K562 (cell line): ENCODE results near the gene CDC123. TPM values are rescaled to one million over a fixed set of nuclear protein-coding genes. Genes with fewer than 3 reads are reported as not detected.

Experiments used
- ATAC-seq: fragments of 200-7000 bp; cut with Tn5 transposase; 3 replicates; pipeline ENCODE4 v1.9.1; 2020; ENCODE audit warnings: moderate library complexity
- BruUV-seq: library from RNA; stranded (reverse); fragments of 400-500 nt; replicated peaks from 2 replicates; lab custom pipeline; 2021; lab: Mats Ljungman, UMichigan
- CTCF ChIA-PET: fragments of 300-600 bp; formaldehyde crosslinking; extraction: SDS; loops from one replicate; lab custom pipeline; 2021; ENCODE audit warnings: low intra/inter-chr PET ratio; lab: Yijun Ruan, JAX
- POLR2A ChIA-PET: fragments of 300-600, 350-650 bp; sonication (Branson Sonifier 250); formaldehyde crosslinking; extraction: SDS; loops from one replicate; lab custom pipeline; 2021; ENCODE audit warnings: antibody characterized with exemption, inconsistent platforms; lab: Yijun Ruan, JAX
- DNase-seq, 4 experiments: peaks; one replicate each; pipeline versions ENCODE4 v3.0.0 to v3.0.0-alpha.2; 2011 to 2018; ENCODE audit warnings: low spot score in 3 of 4, mixed read lengths in 3 of 4; ENCODE audit errors: extremely low read depth in 1 of 4
- FAIRE-seq: peaks from 2 replicates; lab custom pipeline; 2011; peaks lifted over from hg19 to GRCh38; lab: Jason Lieb, UNC
- H2AFZ ChIP-seq: 2 replicates; pipeline ENCODE4 v1.6.0; 2011; ENCODE audit warnings: low read depth, low read length, control low read depth, inconsistent platforms
- H3K27ac ChIP-seq: fragments of 200-600 bp; 3 replicates; pipeline ENCODE4 v1.8.0; 2011; ENCODE audit warnings: low read depth, mild to moderate bottlenecking, control low read depth, inconsistent platforms, low read length, moderate library complexity, mixed read lengths; ENCODE audit errors: extremely low read depth
- H3K27me3 ChIP-seq, 2 experiments: fragments of 300-600 bp in 1 of 2; 2 replicates in 1 of 2; 3 replicates in 1 of 2; pipeline versions ENCODE4 v1.6.0 to v1.8.0; 2011; ENCODE audit warnings: inconsistent platforms in 2 of 2, low read length in 2 of 2, mild to moderate bottlenecking in 1 of 2, mixed read lengths in 1 of 2, moderate library complexity in 1 of 2; ENCODE audit not compliant: control insufficient read depth in 2 of 2, insufficient read depth in 2 of 2
- H3K36me3 ChIP-seq: fragments of 300-600 bp; 3 replicates; pipeline ENCODE4 v1.8.0; 2011; ENCODE audit warnings: mild to moderate bottlenecking, low read length, inconsistent platforms; ENCODE audit not compliant: control insufficient read depth, insufficient read depth
- H3K4me1 ChIP-seq, 2 experiments: fragments of 200-600 bp in 1 of 2; replicated peaks in 1 of 2; 2 replicates in 1 of 2; 3 replicates in 1 of 2; pipeline versions ENCODE4 v1.5.1 to v1.8.0; 2011; ENCODE audit warnings: inconsistent platforms in 2 of 2, low read length in 2 of 2, mild to moderate bottlenecking in 1 of 2, mixed read lengths in 1 of 2, moderate library complexity in 1 of 2; ENCODE audit not compliant: control insufficient read depth in 2 of 2, insufficient read depth in 2 of 2
- H3K4me2 ChIP-seq: 2 replicates; pipeline ENCODE4 v1.6.1; 2011; ENCODE audit warnings: low read length, control low read depth, inconsistent platforms, mixed read lengths; ENCODE audit not compliant: insufficient read depth
- H3K4me3 ChIP-seq: fragments of 200-600 bp; sonication (generic), shearing (Covaris generic); 2 replicates; pipeline ENCODE4 v1.5.1; 2016; ENCODE audit warnings: control low read depth, inconsistent platforms
- H3K79me2 ChIP-seq: fragments of 200-600 bp; 3 replicates; pipeline ENCODE4 v1.8.0; 2011; ENCODE audit warnings: low read length, inconsistent platforms; ENCODE audit not compliant: control insufficient read depth, insufficient read depth
- H3K9ac ChIP-seq, 2 experiments: 2 replicates each; pipeline versions ENCODE4 v1.6.0 to v1.6.1; 2011; ENCODE audit warnings: low read depth in 2 of 2, low read length in 2 of 2, control low read depth in 1 of 2, inconsistent platforms in 1 of 2, mild to moderate bottlenecking in 1 of 2, mixed read lengths in 1 of 2; ENCODE audit not compliant: insufficient read depth in 1 of 2
- H3K9me1 ChIP-seq: one replicate; pipeline ENCODE4 v1.6.0; 2011; ENCODE audit warnings: inconsistent platforms, mild to moderate bottlenecking, low read length, moderate library complexity; ENCODE audit not compliant: control insufficient read depth, insufficient read depth
- H3K9me3 ChIP-seq: replicated peaks from 2 replicates; pipeline ENCODE4 v1.5.1; 2011; ENCODE audit warnings: low read depth, low read length, inconsistent platforms; ENCODE audit not compliant: control insufficient read depth, insufficient read depth
- H4K20me1 ChIP-seq: replicated peaks from 2 replicates; pipeline ENCODE4 v1.6.1; 2011; ENCODE audit warnings: low read length, inconsistent platforms, mixed read lengths; ENCODE audit not compliant: control insufficient read depth, insufficient read depth
- ATF3 ChIP-seq, 2 experiments: fragments of 450-650 bp in 1 of 2; sonication (generic) in 1 of 2; formaldehyde crosslinking in 1 of 2; IDR thresholded peaks in 1 of 2; conservative IDR thresholded peaks in 1 of 2; 2 replicates each; pipeline versions ENCODE4 v1.6.1 to v1.8.1; 2016 to 2023; ENCODE audit warnings: mild to moderate bottlenecking in 2 of 2, moderate library complexity in 2 of 2, inconsistent platforms in 1 of 2, missing genetic modification reagents in 1 of 2
- ATF7 ChIP-seq: fragments of 450-650 bp; IDR thresholded peaks from 2 replicates; pipeline ENCODE4 v1.7.1; 2014; ENCODE audit warnings: mild to moderate bottlenecking, moderate library complexity
- CBFA2T3 ChIP-seq: fragments of 450-650 bp; IDR thresholded peaks from 2 replicates; pipeline ENCODE4 v1.6.1; 2017
- ELF1 ChIP-seq: fragments of 200-800 bp; sonication (Bioruptor generic); IDR thresholded peaks from 2 replicates; pipeline ENCODE4 v1.6.1; 2016; ENCODE audit warnings: missing genetic modification characterization, missing compliant biosample characterization
- FOSL1 ChIP-seq: fragments of 200-800 bp; sonication (Bioruptor generic); conservative IDR thresholded peaks from 2 replicates; pipeline ENCODE4 v1.6.1; 2016; ENCODE audit warnings: missing genetic modification characterization, missing compliant biosample characterization
- HNRNPUL1 ChIP-seq: fragments of 200-400 bp; formaldehyde crosslinking; IDR thresholded peaks from 2 replicates; pipeline ENCODE4 v1.6.1; 2017; ENCODE audit warnings: low read length
- KDM1A ChIP-seq, 2 experiments: fragments of 450-650 bp; IDR thresholded peaks; 2 replicates each; pipeline ENCODE4 v1.6.1; 2016; ENCODE audit warnings: mild to moderate bottlenecking in 2 of 2
- NEUROD1 ChIP-seq: fragments of 150-350 bp; IDR thresholded peaks from 2 replicates; pipeline ENCODE4 v1.6.1; 2014; ENCODE audit warnings: borderline replicate concordance, low read length, low read depth; ENCODE audit not compliant: partially characterized antibody
- NFATC3 ChIP-seq: fragments of 450-650 bp; IDR thresholded peaks from 2 replicates; pipeline ENCODE4 v1.6.1; 2017; ENCODE audit warnings: mild to moderate bottlenecking
- NFE2 ChIP-seq: IDR thresholded peaks from 2 replicates; pipeline ENCODE4 v1.6.1; 2014; ENCODE audit warnings: antibody characterized with exemption, low read depth
- SMARCE1 ChIP-seq: fragments of 450-650 bp; IDR thresholded peaks from 2 replicates; pipeline ENCODE4 v1.7.1; 2016; ENCODE audit warnings: mild to moderate bottlenecking
- VEZF1 ChIP-seq: fragments of 200-800 bp; sonication (Bioruptor generic); IDR thresholded peaks from 2 replicates; pipeline ENCODE4 v1.6.1; 2017; ENCODE audit warnings: missing genetic modification characterization, missing compliant biosample characterization
- ZBTB33 ChIP-seq: sonication (generic); formaldehyde crosslinking; IDR thresholded peaks from 2 replicates; pipeline ENCODE4 v1.8.1; 2023; ENCODE audit warnings: mild to moderate bottlenecking, missing genetic modification reagents
- ZKSCAN1 ChIP-seq: fragments of 150-350 bp; IDR thresholded peaks from 2 replicates; pipeline ENCODE4 v1.6.1; 2016; ENCODE audit warnings: low read depth, low read length
- ZNF23 ChIP-seq: fragments of 250-450 bp; sonication (Bioruptor Pico); IDR thresholded peaks from 2 replicates; pipeline ENCODE4 v1.4.0; 2020; ENCODE audit warnings: mild to moderate bottlenecking
- WGBS: fragments of 100-300 bp; shearing (Covaris generic); methylation state at CpG from one replicate; pipeline ENCODE4 v1.1.6; 2016; ENCODE audit warnings: low coverage, mixed read lengths; ENCODE audit not compliant: insufficient coverage; ENCODE audit errors: missing lambda C conversion rate; 5-methylcytosine and 5-hydroxymethylcytosine counted together
- in situ Hi-C: fragments of 300-500 bp; cut with MboI; formaldehyde crosslinking; loops from 4 replicates; pipeline ENCODE4 v1.15.0; 2018; ENCODE audit warnings: inconsistent platforms, mixed read lengths
- intact Hi-C: fragments of 100-400 bp; cut with micrococcal nuclease; formaldehyde crosslinking; loops from 2 replicates; pipeline ENCODE4 v1.14.2; 2022
- polyA plus RNA-seq, 8 experiments: library from polyadenylated mRNA; depleted of rRNA in 4 of 8; stranded (reverse) in 5 of 8; unstranded in 3 of 8; fragments of >200 nt; fragmentation: Nextera tagmentation in 2 of 8; fragmentation: Illumina TruSeq in 1 of 8; extraction: Ambion mirVana in 2 of 8; extraction: Trizol in 1 of 8; gene quantifications; 2 replicates each; pipeline versions ENCODE4 v1.2.1 to v1.2.3, GENCODE V29; 2011 to 2014; ENCODE audit warnings: inconsistent platforms in 1 of 8, missing spikeins in 1 of 8
- total RNA-seq, 7 experiments: library from RNA; depleted of rRNA in 6 of 7; stranded (reverse); fragments of >200 nt in 6 of 7; fragmentation: Illumina TruSeq in 2 of 7; extraction: Trizol in 2 of 7; gene quantifications; 2 replicates each; pipeline versions ENCODE4 v1.2.1 to v1.2.3, GENCODE V29; 2011 to 2021; ENCODE audit warnings: low replicate concordance in 1 of 7
- TF ChIP-seq, protein P1 (sequence below): sonication (generic); formaldehyde crosslinking; IDR thresholded peaks from 2 replicates; pipeline ENCODE4 v1.8.0; 2022; ENCODE audit warnings: missing genetic modification reagents, mild to moderate bottlenecking, moderate library complexity, borderline replicate concordance

The CDC123 gene
- total and polyA plus RNA-seq, 9 of the 15 experiments (the other 6 are each of a cell fraction or from before 2014, with no cell fraction given) = 137 to 288 (median 175) TPM

DNA sequence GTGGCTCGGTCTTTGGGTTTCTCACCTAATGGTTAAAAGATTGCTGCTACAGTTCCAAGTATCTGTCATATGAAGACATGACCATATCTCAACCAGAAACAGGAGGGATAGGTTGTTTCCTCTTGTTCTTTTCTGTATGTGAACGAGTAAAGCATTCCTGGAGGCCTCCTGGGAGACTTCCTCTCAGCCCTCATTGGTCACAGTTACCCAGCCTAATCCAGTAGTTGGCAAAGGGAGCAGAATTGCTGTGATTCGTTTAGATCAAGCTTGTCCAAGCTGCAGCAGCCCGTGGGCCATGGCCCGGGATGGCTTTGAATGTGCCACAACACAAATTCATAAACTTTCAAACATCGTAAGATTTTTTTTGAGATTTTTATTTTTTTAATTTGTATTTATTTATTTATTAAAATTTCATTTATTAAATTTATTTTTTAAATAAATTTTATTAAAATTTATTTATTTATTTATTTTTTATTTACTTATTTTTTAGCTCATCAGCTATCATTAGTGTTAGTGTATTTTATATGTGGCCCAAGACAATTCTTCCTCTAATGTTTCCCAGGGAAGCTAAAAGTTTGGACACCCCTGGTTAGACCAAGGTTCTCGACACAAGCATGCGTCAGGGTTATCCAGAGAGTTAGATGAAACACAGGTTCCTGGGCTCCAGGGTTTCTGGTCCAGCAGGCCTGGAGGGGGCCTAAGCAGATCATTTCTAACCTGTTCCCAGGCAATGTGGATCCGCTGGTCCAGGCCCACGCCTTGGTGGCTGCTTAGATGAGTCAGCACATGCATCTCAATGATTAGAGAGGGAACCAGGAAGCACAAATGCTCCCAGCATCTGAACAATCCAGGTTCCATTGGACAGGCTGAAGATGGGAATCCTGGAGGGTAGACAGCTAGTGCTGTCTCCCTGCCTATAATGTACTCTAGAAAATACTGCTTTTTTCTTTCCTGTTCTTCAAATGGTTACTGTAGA is 25.6 kb downstream of the CDC123 start:
- intact Hi-C loops = no loop called here
- Histone ChIP-seq H3K4me1 (peaks cover 0 to 7% of the 10 kb centered on the region in 2 experiments; a peak in 3 of 5 replicates), H3K36me3 (peaks cover 69% of the 10 kb centered on the region), H3K9ac (no peak overlapping the region), H3K4me2 (no peak overlapping the region), H3K4me3 (no peak overlapping the region), H3K79me2 (peaks cover 15% of the 10 kb centered on the region; the same call in 1 of the 3 replicates), H3K9me3 (0 out of 2 replicates have a peak, but pooled peaks cover 3% of the 10 kb centered on the region), H3K9me1 (no peaks in the 10 kb centered on the region), H3K27me3 (no peaks in the 10 kb centered on the region), H3K27ac (peak overlapping the region; percentile 15; the same call in 1 of the 3 replicates), H4K20me1 (no peaks in the 10 kb centered on the region), H2AFZ (no peak overlapping the region)
- BruUV-seq = no TSS peak
- peak; percentile 84 for FAIRE-seq
- in situ Hi-C loops = no loop called here
- ATAC-seq = peak; percentile 100
- ChIA-PET CTCF (no interaction called here), POLR2A (interaction anchor here (0.6 kb wide), 1 partner anchor 255 kb away, joined by 3 read pairs; no protein-coding TSS in a partner anchor)
- 61% methylated on average over 10 of the region's 10 CpGs for WGBS
- DNase-seq = peak; percentile 66 to 85 (median 72)
- no peak for TF ChIP-seq HNRNPUL1
- TF ChIP-seq KDM1A (IDR thresholded peaks at IDR 0.05) = peak; percentile 36 to 57; a peak in 3 of 4 replicates
- TF ChIP-seq NFATC3 = no peak
- TF ChIP-seq ZKSCAN1 = no peak
- TF ChIP-seq ELF1 (tag) = peak; percentile 67
- peak; percentile 68 for TF ChIP-seq CBFA2T3
- no peak for TF ChIP-seq ZNF23
- TF ChIP-seq SMARCE1 = 0 out of 2 replicates have a peak, but pooled peaks have one; percentile 21
- TF ChIP-seq, protein P1, sequence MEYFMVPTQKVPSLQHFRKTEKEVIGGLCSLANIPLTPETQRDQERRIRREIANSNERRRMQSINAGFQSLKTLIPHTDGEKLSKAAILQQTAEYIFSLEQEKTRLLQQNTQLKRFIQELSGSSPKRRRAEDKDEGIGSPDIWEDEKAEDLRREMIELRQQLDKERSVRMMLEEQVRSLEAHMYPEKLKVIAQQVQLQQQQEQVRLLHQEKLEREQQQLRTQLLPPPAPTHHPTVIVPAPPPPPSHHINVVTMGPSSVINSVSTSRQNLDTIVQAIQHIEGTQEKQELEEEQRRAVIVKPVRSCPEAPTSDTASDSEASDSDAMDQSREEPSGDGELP (CRISPR knock-in tag) = 0 out of 2 replicates have a peak, but pooled peaks have one; percentile 12
- peak; percentile 97 for TF ChIP-seq NFE2
- TF ChIP-seq ATF7 = peak; percentile 36; the same call in 1 of the 2 replicates
- peak; percentile 70 for TF ChIP-seq FOSL1 (tag)
- TF ChIP-seq VEZF1 = no peak
- TF ChIP-seq NEUROD1 = no peak
- 0 out of 2 replicates have a peak, but pooled peaks have one; percentile 15 for TF ChIP-seq ZBTB33
- peak; percentile 69 for TF ChIP-seq ATF3 (IDR thresholded peaks at IDR 0.05)
- TF ChIP-seq ATF3 (CRISPR knock-in tag; conservative IDR thresholded peaks at IDR 0.05) = no peak
